BJ (cell line): Measurements from ENCODE around the gene PHYHIPL. TPM values are rescaled to one million over a fixed set of nuclear protein-coding genes. Genes with fewer than 3 reads are reported as not detected.

Experiments
- CTCF ChIA-PET: fragments of 350-600 bp; formaldehyde crosslinking; extraction: SDS; loops from one replicate; lab custom pipeline; 2021; ENCODE audit warnings: antibody characterized with exemption, inconsistent platforms; lab: Yijun Ruan, JAX
- POLR2A ChIA-PET: fragments of 300-600 bp; sonication (Branson Sonifier 250); formaldehyde crosslinking; extraction: SDS; loops from one replicate; lab custom pipeline; 2021; ENCODE audit warnings: antibody characterized with exemption; lab: Charles Lee
- DNase-seq: peaks from one replicate; pipeline ENCODE4 v3.0.0-alpha.2; 2011; ENCODE audit warnings: low read depth
- H3K27me3 ChIP-seq: 2 replicates; pipeline ENCODE4 v1.6.0; 2011; ENCODE audit warnings: low read length; ENCODE audit not compliant: control insufficient read depth, insufficient read depth
- H3K36me3 ChIP-seq: 2 replicates; pipeline ENCODE4 v1.5.1; 2011; ENCODE audit warnings: low read length; ENCODE audit not compliant: control insufficient read depth, insufficient read depth
- H3K4me3 ChIP-seq: 2 replicates; pipeline ENCODE4 v1.5.1; 2011; ENCODE audit warnings: low read depth, mild to moderate bottlenecking, control low read depth, low read length
- CTCF ChIP-seq: IDR thresholded peaks from 2 replicates; pipeline ENCODE4 v1.5.1; 2011; ENCODE audit warnings: low read depth, mild to moderate bottlenecking, control low read depth, inconsistent platforms, low read length, moderate library complexity; ENCODE audit not compliant: insufficient read depth
- polyA plus RNA-seq: library from polyadenylated mRNA; depleted of rRNA; stranded (reverse); fragments of >200 nt; gene quantifications from 2 replicates; pipeline ENCODE4 v1.2.3, GENCODE V29; 2011

The PHYHIPL gene
- polyA plus RNA-seq, 1 experiment: not detected

- ChIA-PET POLR2A (no interaction called here), CTCF (interaction anchor here (0.7 to 3.3 kb wide), 5 partner anchors 224 to 598 kb away, joined by 3 to 24 read pairs (median 3); no protein-coding TSS in a partner anchor)
- DNase-seq: peak; percentile 2
- Histone ChIP-seq H3K4me3 (no peak overlapping the region), H3K27me3 (peaks cover 2% of the 10 kb centered on the region; the same call in 1 of the 2 replicates), H3K36me3 (no peaks in the 10 kb centered on the region)
- TF ChIP-seq CTCF: peak; percentile 51
Measured at GRCh38 chr10:59240582-59241183, 64.2 kb downstream of the PHYHIPL start.

DNA sequence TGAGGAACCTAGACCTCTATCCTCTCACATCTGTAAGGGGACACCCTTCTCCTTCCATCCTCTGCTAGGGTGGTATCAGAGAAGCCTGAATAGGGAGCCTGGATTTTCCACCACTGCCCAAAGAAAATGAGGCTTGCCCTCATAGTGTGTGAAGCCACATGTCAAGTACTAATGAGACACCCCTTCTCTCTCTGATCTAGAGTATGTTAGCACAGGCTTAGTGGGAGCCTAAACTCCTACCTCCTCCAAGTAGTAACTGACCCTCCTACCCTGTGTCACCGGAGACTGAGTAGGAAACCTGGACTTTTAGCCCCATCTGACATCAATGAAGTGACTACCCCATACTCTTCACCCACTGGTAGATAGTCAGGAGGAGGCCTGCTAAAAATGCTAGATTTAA is 65.6 kb downstream of the PHYHIPL start:
- CTCF ChIA-PET: interaction anchor here (0.6 kb wide), 1 partner anchor 133 kb away, joined by 3 read pairs; no protein-coding TSS in a partner anchor
- Histone ChIP-seq H3K4me3 (no peak overlapping the region), H3K27me3 (peaks cover 2% of the 10 kb centered on the region; the same call in 1 of the 2 replicates), H3K36me3 (no peaks in the 10 kb centered on the region)
- no peak for DNase-seq
- POLR2A ChIA-PET: no interaction called here
- TF ChIP-seq CTCF: no peak

DNA sequence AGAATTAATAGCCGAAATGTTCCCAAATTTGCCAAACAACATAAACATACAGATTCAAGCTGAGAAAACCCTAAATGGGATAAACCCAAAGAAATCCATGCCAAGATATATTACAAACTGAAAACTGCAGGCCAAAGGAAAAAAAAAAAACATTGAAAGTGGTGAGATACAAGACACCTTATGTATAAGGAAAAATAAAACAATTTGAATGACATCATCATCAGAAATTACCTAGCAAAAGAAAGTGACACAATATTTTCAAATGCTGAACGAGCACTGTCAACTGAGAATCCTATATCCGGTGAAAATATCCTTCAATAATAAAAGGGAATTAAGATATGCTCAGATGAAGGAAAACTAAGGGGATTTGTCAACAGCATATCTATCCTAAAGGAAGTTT is 66.5 kb downstream of the PHYHIPL start:
- no peaks in the 10 kb centered on the region for H3K36me3 ChIP-seq
- H3K4me3 ChIP-seq: no peak overlapping the region
- TF ChIP-seq CTCF: no peak
- H3K27me3 ChIP-seq: peaks cover 2% of the 10 kb centered on the region; the same call in 1 of the 2 replicates
- ChIA-PET CTCF (no interaction called here), POLR2A (no interaction called here)
- DNase-seq: no peak

DNA sequence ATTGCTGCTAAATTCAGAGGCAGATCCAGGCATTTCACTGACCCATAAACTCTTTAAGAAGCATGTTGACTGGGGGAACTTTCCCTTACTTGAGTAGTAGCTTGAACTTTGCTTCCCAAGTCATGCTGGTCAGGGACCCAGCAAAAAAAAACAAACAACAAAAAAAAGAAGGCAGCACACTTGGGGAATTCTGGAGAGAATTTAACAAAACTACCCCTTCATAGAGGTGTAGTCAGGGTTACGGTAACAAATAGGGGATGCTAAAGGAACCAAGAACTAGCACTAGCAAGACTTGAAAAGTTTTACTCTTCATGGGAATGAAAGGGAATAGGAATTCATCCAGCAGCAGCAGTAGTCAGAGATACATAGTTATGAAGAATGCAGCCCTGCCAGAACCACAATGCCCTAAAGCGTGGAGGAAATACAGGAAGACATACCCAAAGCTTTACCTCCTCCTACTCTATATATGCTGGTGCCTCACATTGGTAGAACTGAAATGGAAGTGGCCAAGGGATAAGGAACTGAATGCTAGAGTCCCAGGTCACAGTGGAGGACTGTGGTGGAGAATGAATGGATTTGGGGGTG is 67.3 kb downstream of the PHYHIPL start:
- Histone ChIP-seq H3K27me3 (peaks cover 2% of the 10 kb centered on the region; the same call in 1 of the 2 replicates), H3K36me3 (no peaks in the 10 kb centered on the region), H3K4me3 (no peak overlapping the region)
- CTCF ChIA-PET: interaction anchor here (0.6 to 1.4 kb wide), 2 partner anchors 230 to 337 kb away, joined by 3 to 4 read pairs; no protein-coding TSS in a partner anchor
- DNase-seq: no peak
- TF ChIP-seq CTCF: no peak
- POLR2A ChIA-PET: no interaction called here

DNA sequence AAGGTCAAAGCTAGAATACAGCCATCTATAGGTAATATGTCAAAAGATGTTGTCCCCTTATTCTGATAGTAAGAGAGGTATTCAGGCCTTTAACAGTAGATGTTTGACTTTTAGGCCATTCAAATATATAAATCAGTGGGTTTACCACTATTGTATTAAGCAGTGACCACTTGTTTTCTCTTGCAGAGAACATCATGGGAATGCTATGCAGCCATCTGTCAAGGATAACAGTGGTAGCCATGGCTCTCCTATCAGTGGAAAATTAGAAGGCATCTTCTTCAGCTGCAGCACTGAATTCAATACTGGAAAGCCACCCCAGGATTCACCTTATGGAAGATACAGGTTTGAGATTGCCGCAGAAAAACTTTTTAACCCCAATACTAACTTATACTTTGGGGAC is 68.4 kb downstream of the PHYHIPL start:
- H3K27me3 ChIP-seq: peaks cover 2% of the 10 kb centered on the region; the same call in 1 of the 2 replicates
- ChIA-PET CTCF (interaction anchor here (1.4 kb wide), 1 partner anchor 335 kb away, joined by 3 read pairs; no protein-coding TSS in a partner anchor), POLR2A (no interaction called here)
- H3K4me3 ChIP-seq: no peak overlapping the region
- no peaks in the 10 kb centered on the region for H3K36me3 ChIP-seq
- no peak for TF ChIP-seq CTCF
- DNase-seq: no peak
